ENCODE data around the gene ALG9.
"Not testable (repeated sequence)": the region's sequence is repeated elsewhere in the genome, so short reads cannot be mapped to it uniquely, and the experiment has no call there.

Gene ALG9

DNA sequence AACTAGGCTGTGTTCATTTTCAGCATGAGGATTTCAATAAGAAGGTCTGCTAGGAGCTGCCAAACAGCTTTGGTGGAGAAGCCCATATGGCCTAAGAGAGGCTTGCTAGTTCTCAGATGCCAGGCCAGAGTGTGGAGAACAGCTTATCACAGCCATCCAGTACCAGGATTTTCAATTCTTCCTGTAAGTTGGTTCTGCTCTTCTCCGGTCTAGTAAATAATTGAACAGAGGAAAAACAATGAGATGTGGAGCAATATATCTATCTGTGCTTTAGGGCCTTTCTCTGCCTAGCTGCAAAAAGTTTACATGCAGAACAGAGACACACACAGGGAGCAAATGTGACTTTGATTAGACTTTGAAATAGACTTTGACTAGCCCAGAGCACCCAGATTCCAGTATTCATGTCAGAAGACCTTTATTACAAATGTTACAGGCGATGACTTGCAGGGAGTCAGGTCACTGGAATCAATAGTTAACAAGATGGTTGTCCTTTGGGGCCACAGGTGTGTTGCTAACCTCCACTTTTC is 85.4 kb downstream of the ALG9 start:
- TF ChIP-seq, protein P1, sequence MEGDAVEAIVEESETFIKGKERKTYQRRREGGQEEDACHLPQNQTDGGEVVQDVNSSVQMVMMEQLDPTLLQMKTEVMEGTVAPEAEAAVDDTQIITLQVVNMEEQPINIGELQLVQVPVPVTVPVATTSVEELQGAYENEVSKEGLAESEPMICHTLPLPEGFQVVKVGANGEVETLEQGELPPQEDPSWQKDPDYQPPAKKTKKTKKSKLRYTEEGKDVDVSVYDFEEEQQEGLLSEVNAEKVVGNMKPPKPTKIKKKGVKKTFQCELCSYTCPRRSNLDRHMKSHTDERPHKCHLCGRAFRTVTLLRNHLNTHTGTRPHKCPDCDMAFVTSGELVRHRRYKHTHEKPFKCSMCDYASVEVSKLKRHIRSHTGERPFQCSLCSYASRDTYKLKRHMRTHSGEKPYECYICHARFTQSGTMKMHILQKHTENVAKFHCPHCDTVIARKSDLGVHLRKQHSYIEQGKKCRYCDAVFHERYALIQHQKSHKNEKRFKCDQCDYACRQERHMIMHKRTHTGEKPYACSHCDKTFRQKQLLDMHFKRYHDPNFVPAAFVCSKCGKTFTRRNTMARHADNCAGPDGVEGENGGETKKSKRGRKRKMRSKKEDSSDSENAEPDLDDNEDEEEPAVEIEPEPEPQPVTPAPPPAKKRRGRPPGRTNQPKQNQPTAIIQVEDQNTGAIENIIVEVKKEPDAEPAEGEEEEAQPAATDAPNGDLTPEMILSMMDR (IDR thresholded peaks at IDR 0.05; ENCODE audit: borderline replicate concordance, insufficient read depth, low read depth, low read length), result no peak
- H3K4me3 ChIP-seq (ENCODE audit: low read depth, low read length), result no peak overlapping the region

DNA sequence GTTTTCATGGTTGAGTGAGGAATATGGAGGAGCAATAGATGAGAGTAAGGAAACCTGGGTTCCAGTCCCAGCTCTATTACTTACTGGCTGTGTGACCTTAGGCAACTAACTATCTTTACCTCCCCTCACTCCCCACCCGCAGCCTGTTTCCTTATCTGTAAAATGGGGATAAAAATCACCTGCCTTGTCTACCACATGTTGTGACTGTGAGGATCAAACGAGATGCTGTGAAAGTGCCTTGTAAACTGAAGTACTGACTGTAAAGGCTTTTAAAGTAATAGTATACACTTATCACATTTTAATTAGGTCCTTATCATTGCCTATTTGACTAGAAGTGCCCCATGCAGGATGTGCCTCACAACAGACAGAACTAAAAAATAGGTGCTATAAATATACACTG is 86.3 kb downstream of the ALG9 start:
- no peak overlapping the region for H3K4me3 ChIP-seq (ENCODE audit: low read depth, low read length)
- TF ChIP-seq, protein P1 (IDR thresholded peaks at IDR 0.05; ENCODE audit: borderline replicate concordance, insufficient read depth, low read depth, low read length), result no peak

DNA sequence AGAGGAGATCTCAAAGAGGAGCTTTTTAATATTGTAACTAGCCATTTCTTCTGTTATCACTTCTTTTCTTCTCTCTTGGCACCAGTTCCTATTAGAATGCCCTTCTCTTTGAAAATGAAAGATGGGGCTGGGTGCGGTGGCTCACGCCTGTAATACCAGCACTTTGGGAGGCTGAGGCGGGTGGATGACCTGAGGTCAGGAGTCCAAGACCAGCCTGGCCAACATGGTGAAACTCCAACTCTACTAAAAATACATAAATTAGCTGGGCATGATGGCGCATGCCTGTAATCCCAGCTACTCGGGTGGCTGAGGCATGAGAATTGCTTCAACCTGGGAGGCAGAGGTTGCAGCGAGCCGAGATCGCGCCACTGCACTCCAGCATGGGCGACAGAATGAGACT is 87.1 kb downstream of the ALG9 start:
- H3K4me3 ChIP-seq (ENCODE audit: low read depth, low read length), result not testable (repeated sequence)

DNA sequence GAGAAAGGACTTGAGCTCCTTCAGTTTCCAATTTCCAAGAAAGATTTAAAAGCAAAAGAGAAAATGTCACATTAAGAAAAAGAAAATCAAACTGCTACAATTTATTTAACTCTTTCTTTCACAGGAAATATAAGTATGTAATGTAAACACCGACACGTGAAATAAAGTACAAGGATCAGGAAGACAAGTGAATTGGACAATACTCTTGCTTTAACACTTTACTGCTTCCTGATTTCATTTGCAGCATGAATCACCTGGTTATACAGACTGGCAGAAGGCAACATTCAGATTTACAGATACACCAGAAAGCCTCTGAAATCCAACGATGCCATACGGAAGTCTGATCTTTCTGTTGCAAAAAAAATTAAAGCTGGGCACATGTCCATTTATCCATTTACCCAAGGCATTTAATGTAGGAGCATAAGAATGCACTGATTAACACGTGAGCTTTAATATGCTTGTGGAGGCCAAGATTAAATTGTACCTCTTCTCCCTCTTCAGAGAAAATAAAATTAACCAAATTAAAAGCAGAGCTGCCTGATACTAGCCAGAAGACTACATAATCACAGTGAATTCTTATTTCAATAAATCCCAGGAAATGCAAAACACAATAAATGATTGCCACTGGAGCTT is 89.2 kb downstream of the ALG9 start:
- no peak overlapping the region for H3K4me3 ChIP-seq (ENCODE audit: low read depth, low read length)
- TF ChIP-seq, protein P1 (IDR thresholded peaks at IDR 0.05; ENCODE audit: borderline replicate concordance, insufficient read depth, low read depth, low read length), result no peak

DNA sequence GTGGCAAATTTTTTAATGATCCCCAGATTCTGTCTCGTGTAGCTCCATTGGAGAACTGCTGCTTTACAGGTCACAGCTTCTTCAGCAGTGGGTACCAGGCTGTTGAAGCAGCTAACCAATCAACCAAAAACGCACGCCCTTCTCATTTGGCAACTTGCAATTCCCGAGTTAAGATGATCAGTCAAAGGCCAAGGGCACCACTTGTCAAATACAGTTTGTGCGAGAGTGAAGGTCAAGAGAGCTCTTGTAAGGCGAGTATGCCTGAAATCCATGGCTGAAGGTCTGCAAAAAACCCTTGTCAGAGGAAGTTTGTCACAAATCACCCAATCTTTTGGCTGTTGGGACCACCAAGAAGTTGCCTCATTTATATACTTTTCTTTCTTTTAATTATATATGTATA is 92.3 kb downstream of the ALG9 start:
- TF ChIP-seq, protein P1 (IDR thresholded peaks at IDR 0.05; ENCODE audit: borderline replicate concordance, insufficient read depth, low read depth, low read length), result no peak

DNA sequence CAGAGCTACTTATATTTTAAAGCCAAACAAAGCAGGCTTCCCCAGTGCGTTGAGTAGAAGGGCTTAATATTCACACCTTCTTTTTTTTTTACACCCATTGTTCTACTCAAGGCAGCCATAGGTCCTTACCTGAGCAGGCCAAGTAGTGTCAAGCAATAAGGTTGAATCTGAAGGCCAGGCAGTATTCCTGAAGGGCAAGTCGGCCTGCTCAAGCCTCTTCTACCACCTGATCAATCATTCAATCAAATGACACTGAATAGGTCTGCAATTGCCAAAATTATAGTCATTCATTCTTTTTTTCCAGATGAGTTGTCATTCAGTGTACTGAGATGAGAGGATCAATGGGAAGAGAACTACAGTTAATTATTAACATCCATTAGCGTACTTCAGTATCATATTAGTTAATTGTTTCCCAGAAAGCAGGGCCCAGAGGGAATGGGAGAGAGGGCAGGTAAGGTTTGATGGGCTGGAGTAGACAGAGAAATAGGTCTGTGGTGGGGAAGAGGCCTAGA is 93.3 kb downstream of the ALG9 start:
- H3K4me3 ChIP-seq (ENCODE audit: low read depth, low read length), result no peak overlapping the region
- TF ChIP-seq, protein P1 (IDR thresholded peaks at IDR 0.05; ENCODE audit: borderline replicate concordance, insufficient read depth, low read depth, low read length), result no peak

More for the DNA sequence above, 92.3 kb downstream of the ALG9 start:
- H3K4me3 ChIP-seq (ENCODE audit: low read depth, low read length), result no peak overlapping the region

DNA sequence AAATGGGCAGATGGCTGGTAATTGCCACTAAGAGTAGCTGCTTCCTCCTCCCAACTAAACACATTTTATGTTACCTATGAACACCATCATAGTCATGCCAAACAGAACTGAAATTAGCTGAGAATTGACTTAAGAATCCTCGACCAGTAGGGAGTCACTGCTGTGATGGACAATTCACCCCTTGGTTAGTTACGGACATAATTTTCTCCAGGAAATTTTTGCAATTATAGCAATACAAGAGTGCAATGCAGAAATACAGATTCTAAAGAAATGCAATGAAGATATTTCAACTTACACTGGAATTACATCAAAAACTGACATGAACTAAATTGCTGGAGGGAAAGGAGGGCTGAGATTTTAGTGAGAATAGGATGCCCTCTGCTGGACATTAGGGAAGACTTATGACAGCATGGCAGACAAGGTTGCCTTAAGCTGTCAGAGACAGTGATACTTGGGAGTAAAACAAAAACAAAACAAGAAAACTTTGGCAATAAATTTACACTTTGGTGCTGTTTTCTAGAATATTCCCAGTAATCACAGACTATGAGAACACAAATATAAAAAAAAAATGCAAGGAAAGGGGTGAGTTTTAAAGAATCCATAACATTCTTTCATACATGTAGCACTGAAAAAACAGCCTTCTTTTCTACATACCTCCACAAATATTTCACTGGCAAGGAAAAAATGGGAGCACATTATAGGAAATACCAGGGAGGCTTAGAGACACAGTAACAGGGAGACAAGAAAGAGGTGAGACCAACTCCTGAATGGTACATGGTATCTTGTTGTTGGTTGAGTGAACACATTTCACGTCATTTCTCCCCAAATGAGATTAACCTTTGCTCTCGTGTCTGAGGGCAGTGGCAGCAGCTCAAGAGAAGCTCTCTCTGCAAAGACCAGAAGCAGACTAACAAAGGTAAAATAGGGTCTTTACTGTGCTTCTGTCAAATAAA is 94.0 kb downstream of the ALG9 start:
- H3K4me3 ChIP-seq (ENCODE audit: low read depth, low read length), result no peak overlapping the region
- TF ChIP-seq, protein P1 (IDR thresholded peaks at IDR 0.05; ENCODE audit: borderline replicate concordance, insufficient read depth, low read depth, low read length), result peak; percentile 51; the same call in 1 of the 2 replicates

Data from GM12875 (cell line).